H9 (cell line): ENCODE results near the gene HORMAD2. TPM values are rescaled to one million over a fixed set of nuclear protein-coding genes. Genes with fewer than 3 reads are reported as not detected.

Experiments used
- DNase-seq: peaks from one replicate; pipeline ENCODE4 v3.0.0-alpha.2; 2017
- H2AFZ ChIP-seq: one replicate; pipeline ENCODE4 v1.6.1; 2013; ENCODE audit warnings: mild to moderate bottlenecking, low read length, control low read depth, moderate library complexity
- H2AK5ac ChIP-seq: 2 replicates; pipeline ENCODE4 v1.6.1; 2013; ENCODE audit warnings: low read length, control low read depth, mixed read lengths; ENCODE audit not compliant: insufficient read length
- H2BK120ac ChIP-seq: one replicate; pipeline ENCODE4 v1.6.1; 2013; ENCODE audit warnings: low read depth, mild to moderate bottlenecking, low read length, control low read depth, inconsistent platforms; ENCODE audit not compliant: poor library complexity, severe bottlenecking
- H2BK12ac ChIP-seq: 2 replicates; pipeline ENCODE4 v1.6.1; 2013; ENCODE audit warnings: low read length, control low read depth, mixed read lengths, low read depth; ENCODE audit not compliant: insufficient read length
- H2BK15ac ChIP-seq: 2 replicates; pipeline ENCODE4 v1.6.1; 2013; ENCODE audit warnings: low read depth, low read length, control low read depth
- H2BK20ac ChIP-seq: one replicate; pipeline ENCODE4 v1.6.1; 2013; ENCODE audit warnings: low read depth, mild to moderate bottlenecking, low read length, control low read depth, inconsistent platforms; ENCODE audit not compliant: poor library complexity, severe bottlenecking
- H2BK5ac ChIP-seq: 2 replicates; pipeline ENCODE4 v1.6.1; 2013; ENCODE audit warnings: low read length, control low read depth, mixed read lengths; ENCODE audit not compliant: insufficient read length
- H3K14ac ChIP-seq: 2 replicates; pipeline ENCODE4 v1.6.1; 2013; ENCODE audit warnings: low read length, control low read depth; ENCODE audit not compliant: insufficient read depth
- H3K18ac ChIP-seq: 2 replicates; pipeline ENCODE4 v1.6.1; 2013; ENCODE audit warnings: low read depth, mild to moderate bottlenecking, mixed read lengths, low read length, control low read depth; ENCODE audit not compliant: insufficient read length
- H3K23ac ChIP-seq: 2 replicates; pipeline ENCODE4 v1.6.1; 2013; ENCODE audit warnings: low read length, control low read depth, mixed read lengths, low read depth; ENCODE audit not compliant: insufficient read length
- H3K23me2 ChIP-seq: 2 replicates; pipeline ENCODE4 v1.6.1; 2013; ENCODE audit warnings: low read depth, mild to moderate bottlenecking, mixed read lengths, low read length, control low read depth; ENCODE audit not compliant: insufficient read length, poor library complexity, severe bottlenecking
- H3K27ac ChIP-seq: 2 replicates; pipeline ENCODE4 v1.5.1; 2013; ENCODE audit warnings: low read length, control low read depth, mixed read lengths, low read depth; ENCODE audit not compliant: insufficient read length
- H3K27me3 ChIP-seq: 2 replicates; pipeline ENCODE4 v1.6.1; 2013; ENCODE audit warnings: low read length, control low read depth, inconsistent platforms; ENCODE audit not compliant: insufficient read depth
- H3K4ac ChIP-seq: 2 replicates; pipeline ENCODE4 v1.6.1; 2013; ENCODE audit warnings: low read depth, mild to moderate bottlenecking, control low read depth, inconsistent platforms, low read length, moderate library complexity
- H3K4me1 ChIP-seq: 2 replicates; pipeline ENCODE4 v1.6.1; 2013; ENCODE audit warnings: low read length, control low read depth, inconsistent platforms; ENCODE audit not compliant: insufficient read depth
- H3K4me2 ChIP-seq: 2 replicates; pipeline ENCODE4 v1.6.1; 2013; ENCODE audit warnings: low read length, control low read depth, mixed read lengths; ENCODE audit not compliant: insufficient read length, insufficient read depth
- H3K56ac ChIP-seq: 2 replicates; pipeline ENCODE4 v1.6.1; 2013; ENCODE audit warnings: low read depth, mild to moderate bottlenecking, mixed read lengths, low read length, control low read depth; ENCODE audit not compliant: insufficient read length
- H3K79me1 ChIP-seq: 2 replicates; pipeline ENCODE4 v1.6.1; 2013; ENCODE audit warnings: low read depth, mild to moderate bottlenecking, moderate library complexity, low read length, control low read depth, inconsistent platforms; ENCODE audit not compliant: insufficient read depth, poor library complexity, severe bottlenecking
- H3K79me2 ChIP-seq: 2 replicates; pipeline ENCODE4 v1.6.1; 2013; ENCODE audit warnings: low read length, control low read depth, inconsistent platforms; ENCODE audit not compliant: insufficient read depth
- H3K9ac ChIP-seq: 2 replicates; pipeline ENCODE4 v1.6.1; 2013; ENCODE audit warnings: low read length, control low read depth, mixed read lengths; ENCODE audit not compliant: insufficient read length; ENCODE audit errors: extremely low read depth
- H3K9me3 ChIP-seq: one replicate; pipeline ENCODE4 v1.6.1; 2013; ENCODE audit warnings: low read depth, low read length, inconsistent platforms; ENCODE audit not compliant: control insufficient read depth
- H3T11ph ChIP-seq: one replicate; pipeline ENCODE4 v1.6.1; 2013; ENCODE audit warnings: mild to moderate bottlenecking, low read length, control low read depth, inconsistent platforms
- H4K20me1 ChIP-seq: one replicate; pipeline ENCODE4 v1.6.1; 2013; ENCODE audit not compliant: control insufficient read depth, insufficient read length, insufficient read depth
- H4K5ac ChIP-seq: 2 replicates; pipeline ENCODE4 v1.6.1; 2013; ENCODE audit warnings: low read depth, mild to moderate bottlenecking, mixed read lengths, low read length, control low read depth; ENCODE audit not compliant: insufficient read length
- H4K8ac ChIP-seq: replicated peaks from 2 replicates; pipeline ENCODE4 v1.6.1; 2013; ENCODE audit warnings: low read length, control low read depth, mixed read lengths, low read depth; ENCODE audit not compliant: insufficient read length
- H4K91ac ChIP-seq: 2 replicates; pipeline ENCODE4 v1.6.1; 2013; ENCODE audit warnings: low read depth, mild to moderate bottlenecking, moderate library complexity, mixed read lengths, low read length, control low read depth; ENCODE audit not compliant: insufficient read length
- H3K27ac Mint-ChIP-seq, 3 experiments: 2 replicates in 2 of 3; 3 replicates in 1 of 3; pipeline ENCODE4 v1.8.0; 2020 to 2021; ENCODE audit warnings: mixed read lengths in 3 of 3, mild to moderate bottlenecking in 1 of 3, moderate library complexity in 1 of 3
- H3K27me3 Mint-ChIP-seq: 2 replicates; pipeline ENCODE4 v1.8.0; 2021; ENCODE audit warnings: low read depth, mild to moderate bottlenecking, moderate library complexity, mixed read lengths
- H3K36me3 Mint-ChIP-seq, 3 experiments: 2 replicates in 2 of 3; 3 replicates in 1 of 3; pipeline ENCODE4 v1.8.0; 2020 to 2021; ENCODE audit warnings: low read depth in 3 of 3, mixed read lengths in 3 of 3; ENCODE audit not compliant: insufficient read depth in 1 of 3
- H3K4me1 Mint-ChIP-seq, 2 experiments: 2 replicates each; pipeline ENCODE4 v1.8.0; 2020; ENCODE audit warnings: mixed read lengths in 2 of 2
- H3K4me3 Mint-ChIP-seq, 2 experiments: 2 replicates in 1 of 2; 3 replicates in 1 of 2; pipeline ENCODE4 v1.8.0; 2020 to 2021; ENCODE audit warnings: mild to moderate bottlenecking in 2 of 2, mixed read lengths in 2 of 2, moderate library complexity in 1 of 2
- H3K9me3 Mint-ChIP-seq, 2 experiments: 2 replicates in 1 of 2; 3 replicates in 1 of 2; pipeline ENCODE4 v1.8.0; 2020; ENCODE audit warnings: mild to moderate bottlenecking in 2 of 2, mixed read lengths in 2 of 2, moderate library complexity in 1 of 2
- CTCF ChIP-seq: fragments of 200-600 bp; sonication (generic); conservative IDR thresholded peaks from 3 replicates; pipeline ENCODE4 v1.8.0; 2021; ENCODE audit warnings: antibody characterized with exemption, mild to moderate bottlenecking
- WGBS: extraction: QIAGEN DNeasy Blood & Tissue Kit; methylation state at CpG from one replicate; pipeline ENCODE4 v1.1.7; 2013; ENCODE audit warnings: missing lambda C conversion rate, low lambda C conversion rate, mixed read lengths; ENCODE audit not compliant: insufficient read length; ENCODE audit errors: extremely low coverage; 5-methylcytosine and 5-hydroxymethylcytosine counted together
- total RNA-seq: library from RNA; stranded (reverse); gene quantifications from 2 replicates; pipeline ENCODE4 v1.2.1, GENCODE V29; 2021

The HORMAD2 gene
- total RNA-seq, 1 experiment from 2014 or later, result not detected

GRCh38 chr22:30077279-30077880 lies 2.9 kb upstream of the HORMAD2 start:
- peaks cover 25% of the 10 kb centered on the region for H3K27me3 Mint-ChIP-seq
- no peak overlapping the region for H3T11ph ChIP-seq
- no peak overlapping the region for H3K9ac ChIP-seq
- DNase-seq, result no peak
- no peak overlapping the region for H4K91ac ChIP-seq
- no peak overlapping the region for H2BK15ac ChIP-seq
- H3K4me1 Mint-ChIP-seq, result peaks cover 16 to 18% of the 10 kb centered on the region in 2 experiments
- no peak overlapping the region for H3K27ac ChIP-seq
- H2BK12ac ChIP-seq, result no peak overlapping the region
- H3K4ac ChIP-seq, result no peak overlapping the region
- no peaks in the 10 kb centered on the region for H3K79me1 ChIP-seq
- no peak overlapping the region for H3K23ac ChIP-seq
- no peak overlapping the region for H3K27ac Mint-ChIP-seq
- no peak overlapping the region for H2BK120ac ChIP-seq
- peaks cover 3 to 4% of the 10 kb centered on the region in 2 experiments; a peak in 3 of 5 replicates for H3K9me3 Mint-ChIP-seq
- H3K4me1 ChIP-seq, result no peaks in the 10 kb centered on the region
- no CpG with 5 or more reads among the region's 3 CpGs for WGBS
- H2AFZ ChIP-seq, result no peak overlapping the region
- H3K18ac ChIP-seq, result no peak overlapping the region
- no peak overlapping the region for H2BK5ac ChIP-seq
- no peaks in the 10 kb centered on the region for H3K9me3 ChIP-seq
- H3K23me2 ChIP-seq, result peaks cover 4% of the 10 kb centered on the region
- no peak overlapping the region for H3K4me2 ChIP-seq
- H2BK20ac ChIP-seq, result no peak overlapping the region
- no peak overlapping the region for H4K5ac ChIP-seq
- H3K27me3 ChIP-seq, result no peaks in the 10 kb centered on the region
- no peak overlapping the region for H3K56ac ChIP-seq
- H3K4me3 Mint-ChIP-seq, result no peak overlapping the region
- H4K20me1 ChIP-seq, result no peaks in the 10 kb centered on the region
- no peak overlapping the region for H4K8ac ChIP-seq
- no peaks in the 10 kb centered on the region; a peak in 1 of 7 replicates for H3K36me3 Mint-ChIP-seq
- no peak overlapping the region for H2AK5ac ChIP-seq
- no peak for TF ChIP-seq CTCF
- H3K14ac ChIP-seq, result no peak overlapping the region
- no peaks in the 10 kb centered on the region for H3K79me2 ChIP-seq
